Cardiac muscle cell (in vitro differentiated cells and primary cell): ENCODE data around the gene TEX14. TPM values are rescaled to one million over a fixed set of nuclear protein-coding genes. Genes with fewer than 3 reads are reported as not detected.
A peak's percentile ranks its signal among the peaks of the same experiment; 100 is the strongest.

Experiments
- DNase-seq, 2 donors: peaks; one replicate each; pipeline versions ENCODE4 v3.0.0 to v3.0.0-alpha.2; 2010 to 2017; ENCODE audit warnings: low read depth in 1 of 2, low spot score in 1 of 2
- H3K27ac ChIP-seq: fragments of 200-600 bp; sonication (generic); 2 replicates; pipeline ENCODE4 v1.5.1; 2016
- H3K27me3 ChIP-seq: fragments of 200-600 bp; sonication (generic); 2 replicates; pipeline ENCODE4 v1.6.0; 2016; ENCODE audit warnings: control low read depth
- H3K36me3 ChIP-seq: fragments of 200-600 bp; sonication (generic); 2 replicates; pipeline ENCODE4 v1.5.1; 2016; ENCODE audit warnings: control low read depth
- H3K4me1 ChIP-seq: fragments of 200-600 bp; sonication (generic); 2 replicates; pipeline ENCODE4 v1.8.1; 2017; ENCODE audit warnings: low read depth, mild to moderate bottlenecking, mixed run types
- H3K4me3 ChIP-seq: fragments of 200-600 bp; sonication (generic); 2 replicates; pipeline ENCODE4 v1.5.1; 2016; ENCODE audit warnings: mild to moderate bottlenecking
- H3K9me3 ChIP-seq: fragments of 200-600 bp; sonication (generic); 2 replicates; pipeline ENCODE4 v1.5.1; 2017; ENCODE audit warnings: low read depth, mild to moderate bottlenecking, control low read depth
- CTCF ChIP-seq: IDR thresholded peaks from 2 replicates; pipeline ENCODE4 v1.5.1; 2012; ENCODE audit warnings: low read depth, mild to moderate bottlenecking, low read length
- polyA plus RNA-seq: library from polyadenylated mRNA; unstranded; fragments of >200 nt; fragmentation: Nextera tagmentation; extraction: Ambion mirVana; gene quantifications from 2 replicates; pipeline ENCODE4 v1.2.1, GENCODE V29; 2016
- total RNA-seq: library from RNA; depleted of rRNA; stranded (reverse); fragments of >200 nt; gene quantifications from 2 replicates; pipeline ENCODE4 v1.2.3, GENCODE V29; 2016

The TEX14 gene
- total and polyA plus RNA-seq, 2 experiments from 2014 or later: 0.32 to 0.60 TPM

GRCh38 chr17:58514770-58515157, 177.1 kb downstream of the TEX14 start:
- H3K4me3 ChIP-seq: peak overlapping the region; percentile 54
- peaks cover 6% of the 10 kb centered on the region for H3K36me3 ChIP-seq
- no peaks in the 10 kb centered on the region for H3K27me3 ChIP-seq
- no peak for DNase-seq
- H3K9me3 ChIP-seq: no peaks in the 10 kb centered on the region
- no peak for TF ChIP-seq CTCF
- peak overlapping the region; percentile 22 for H3K27ac ChIP-seq
- H3K4me1 ChIP-seq: peaks cover 13% of the 10 kb centered on the region

GRCh38 chr17:58513965-58514769, 177.7 kb downstream of the TEX14 start, which contains the start of gene MTMR4:
Gene MTMR4 (minus strand): TSS chr17:58514638. CDS start chr17:58514407, 231 bp downstream.
- H3K4me1 ChIP-seq: peaks cover 13% of the 10 kb centered on the region
- H3K9me3 ChIP-seq: no peaks in the 10 kb centered on the region
- H3K27me3 ChIP-seq: no peaks in the 10 kb centered on the region
- TF ChIP-seq CTCF: no peak
- H3K27ac ChIP-seq: peak within 1 kb of the TSS; percentile 22
- DNase-seq: peak; percentile 82 to 94
- peaks cover 6% of the 10 kb centered on the region for H3K36me3 ChIP-seq
- H3K4me3 ChIP-seq: peak within 1 kb of the TSS; percentile 54

- no peak for DNase-seq
- Histone ChIP-seq H3K9me3 (no peaks in the 10 kb centered on the region), H3K27ac (no peak overlapping the region), H3K27me3 (no peaks in the 10 kb centered on the region), H3K4me1 (peaks cover 13% of the 10 kb centered on the region), H3K4me3 (peak overlapping the region; percentile 54), H3K36me3 (peaks cover 6% of the 10 kb centered on the region)
- no peak for TF ChIP-seq CTCF
Observed at GRCh38 chr17:58513267-58513964, 178.4 kb downstream of the TEX14 start.

GRCh38 chr17:58510075-58510474, 181.8 kb downstream of the TEX14 start:
- peaks cover 20% of the 10 kb centered on the region for H3K36me3 ChIP-seq
- no peak for TF ChIP-seq CTCF
- no peaks in the 10 kb centered on the region for H3K9me3 ChIP-seq
- H3K27ac ChIP-seq: no peak overlapping the region
- DNase-seq: no peak
- no peaks in the 10 kb centered on the region for H3K27me3 ChIP-seq
- H3K4me1 ChIP-seq: peaks cover 20% of the 10 kb centered on the region
- no peak overlapping the region for H3K4me3 ChIP-seq

GRCh38 chr17:58508341-58509067, 183.3 kb downstream of the TEX14 start:
- no peak for TF ChIP-seq CTCF
- H3K36me3 ChIP-seq: peaks cover 32% of the 10 kb centered on the region

More at GRCh38 chr17:58508341-58509067, 183.3 kb downstream of the TEX14 start:
- peak overlapping the region; percentile 66 for H3K27ac ChIP-seq
- peaks cover 18% of the 10 kb centered on the region for H3K4me1 ChIP-seq
- no peak overlapping the region for H3K4me3 ChIP-seq
- H3K27me3 ChIP-seq: no peaks in the 10 kb centered on the region
- no peaks in the 10 kb centered on the region for H3K9me3 ChIP-seq
- peak in 1 of 2 donors; percentile 66 for DNase-seq
